GM18909 (cell line): ENCODE data around the gene TGM2.
A peak's percentile ranks its signal among the peaks of the same experiment; 100 is the strongest.
"Not testable (repeated sequence)": the region's sequence is repeated elsewhere in the genome, so short reads cannot be mapped to it uniquely, and the experiment has no call there.

Source experiments
- ATAC-seq: cut with Tn5 transposase; IDR thresholded peaks from one replicate; pipeline ENCODE4 v1.9.1; 2021; ENCODE audit warnings: mild to moderate bottlenecking; ENCODE audit not compliant: unreplicated experiment, poor library complexity

The TGM2 gene

GRCh38 chr20:38106461-38106860 lies 58.6 kb downstream of the TGM2 start:
- no peak for ATAC-seq

DNA sequence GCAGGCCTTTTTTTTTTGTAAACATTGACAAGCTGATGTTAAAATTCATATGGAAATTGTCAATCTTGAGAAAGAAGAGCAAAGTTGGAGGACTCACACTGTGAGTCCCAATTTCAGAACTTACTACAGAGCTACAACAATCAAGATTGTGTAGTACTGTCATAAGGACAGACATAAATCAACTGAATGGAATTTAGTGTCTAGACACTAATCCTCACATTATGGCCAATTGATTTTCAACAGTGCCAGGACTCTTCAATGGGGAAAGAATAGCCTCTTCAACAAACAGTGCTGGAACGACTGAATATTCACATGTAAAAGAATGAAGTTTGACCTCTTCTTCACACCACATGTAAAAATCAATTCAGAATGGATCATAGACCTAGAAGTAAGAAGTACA lies 60.8 kb downstream of the TGM2 start:
- no peak for ATAC-seq

GRCh38 chr20:38102206-38102605 lies 62.9 kb downstream of the TGM2 start:
- not testable (repeated sequence) for ATAC-seq

DNA sequence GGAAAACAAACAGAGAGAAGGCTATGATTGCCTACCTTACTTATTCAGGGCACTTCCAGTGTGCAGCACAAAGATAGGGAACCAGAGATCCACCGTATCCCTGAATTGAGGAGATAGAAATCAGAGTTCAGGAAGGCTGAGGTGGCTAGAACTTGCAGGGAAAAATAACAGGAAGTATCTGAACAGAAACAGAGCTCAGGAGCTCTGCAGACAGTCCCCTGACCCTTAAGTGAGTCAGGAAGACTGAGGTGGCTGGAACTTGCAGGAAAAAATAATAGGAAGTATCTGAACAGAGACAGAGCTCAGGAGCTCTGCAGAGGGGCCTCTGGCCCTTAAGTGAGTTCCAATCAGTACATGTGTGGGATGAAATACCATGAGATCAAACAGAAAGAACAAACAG lies 66.1 kb downstream of the TGM2 start:
- no peak for ATAC-seq

DNA sequence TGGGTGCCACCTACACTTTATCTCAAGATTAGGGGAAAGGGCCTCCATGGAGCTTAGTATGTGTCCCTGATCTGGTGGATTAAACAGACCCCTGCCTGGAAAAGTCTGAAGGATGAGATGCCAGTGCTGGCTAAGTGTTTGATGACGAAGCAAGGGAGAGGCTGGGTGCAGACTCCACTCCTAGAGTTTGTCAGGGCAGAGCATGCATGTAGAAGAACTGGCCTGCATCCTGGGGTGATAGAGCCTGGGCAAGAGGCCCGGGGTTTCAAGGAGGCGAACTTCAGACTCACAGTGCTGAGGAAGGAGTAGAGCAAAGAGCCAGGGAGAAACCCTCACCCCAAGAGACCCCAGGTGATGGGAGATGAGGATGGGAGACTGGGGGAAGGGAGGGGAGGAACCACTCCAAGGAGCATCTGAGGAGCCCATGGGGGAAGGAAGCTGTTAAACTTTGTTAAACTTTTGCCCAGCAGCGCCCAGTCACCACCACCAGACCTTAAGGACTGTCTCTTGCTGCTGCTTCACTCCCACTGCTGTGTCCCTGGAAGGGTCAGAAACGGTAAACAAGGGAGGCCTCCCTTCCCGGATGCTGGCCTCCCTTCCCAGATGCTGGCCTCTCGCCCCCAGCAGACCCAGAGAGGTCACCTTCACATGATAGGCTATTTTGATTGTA lies 69.9 kb downstream of the TGM2 start:
- no peak for ATAC-seq

GRCh38 chr20:38094373-38094891 lies 70.6 kb downstream of the TGM2 start:
- ATAC-seq = peak; percentile 68

- no peak for ATAC-seq
These were observed 71.4 kb downstream of the TGM2 start for GRCh38 chr20:38093641-38094077.

DNA sequence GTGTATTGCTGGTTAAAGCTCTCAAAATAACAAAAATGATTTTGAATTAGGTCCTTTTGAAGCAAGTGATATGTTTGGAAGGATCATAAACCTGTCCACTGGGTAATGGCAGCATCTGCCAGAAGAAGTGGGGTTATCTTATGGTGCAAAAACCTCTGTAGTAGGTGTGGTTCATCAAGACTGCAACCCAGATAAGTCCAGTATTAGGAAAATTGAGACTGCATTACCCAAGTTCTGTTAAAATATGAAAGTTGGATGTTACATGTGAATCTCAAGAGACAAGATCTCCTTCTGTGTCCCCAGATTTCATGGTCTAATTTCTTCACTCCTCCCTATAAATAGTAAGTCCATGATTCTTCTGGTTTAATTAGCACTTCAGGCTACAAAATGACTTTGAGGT lies 72.2 kb downstream of the TGM2 start:
- ATAC-seq = no peak

DNA sequence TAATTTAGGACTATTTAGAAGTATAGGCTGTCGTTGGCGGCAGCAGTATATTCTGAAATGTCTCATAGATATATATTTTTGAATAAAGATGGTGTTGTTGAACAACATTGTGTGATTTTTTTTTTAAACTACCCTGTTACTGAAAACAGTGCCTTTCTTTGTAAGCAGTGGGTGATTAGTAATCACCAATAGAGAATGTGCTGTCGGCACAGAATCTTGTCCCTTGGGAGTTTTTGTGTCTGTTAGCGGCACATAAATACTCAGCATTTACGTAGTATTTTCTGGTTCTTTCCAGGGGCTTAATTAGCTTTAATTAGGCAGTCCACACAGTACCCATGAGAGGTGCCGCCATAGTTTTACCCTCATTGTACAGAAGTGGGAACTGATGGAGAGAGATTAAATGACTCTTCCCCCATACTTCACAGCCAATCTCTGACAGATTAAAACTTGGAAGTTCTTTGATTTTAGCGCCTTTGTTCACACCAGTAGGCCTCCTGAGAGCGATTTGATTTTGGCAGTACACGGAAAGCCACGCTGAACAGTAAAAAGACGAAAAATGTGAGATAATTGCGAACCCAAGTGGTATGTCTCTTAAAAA lies 72.7 kb downstream of the TGM2 start:
- ATAC-seq = no peak

GRCh38 chr20:38091441-38092216 lies 73.4 kb downstream of the TGM2 start:
- ATAC-seq = no peak

DNA sequence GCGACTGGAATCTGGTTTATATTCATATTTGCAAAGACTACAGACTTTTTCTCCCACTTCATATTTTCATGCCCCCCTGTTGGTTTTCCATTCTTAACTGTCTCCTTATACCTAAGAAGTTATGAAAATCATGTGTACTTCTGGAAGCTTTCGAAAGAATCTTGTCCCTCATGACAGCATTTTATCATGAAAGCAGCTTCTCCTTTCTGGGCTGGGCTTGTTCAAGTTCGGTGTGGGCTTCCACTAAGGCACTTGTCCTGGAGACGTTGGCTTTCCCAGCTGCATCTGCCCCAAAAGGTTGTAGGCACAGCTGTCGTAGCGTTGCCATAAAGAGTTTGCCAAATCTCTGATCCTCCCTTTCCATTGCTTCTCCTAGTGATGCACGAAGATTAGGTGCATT lies 75.0 kb downstream of the TGM2 start:
- no peak for ATAC-seq

DNA sequence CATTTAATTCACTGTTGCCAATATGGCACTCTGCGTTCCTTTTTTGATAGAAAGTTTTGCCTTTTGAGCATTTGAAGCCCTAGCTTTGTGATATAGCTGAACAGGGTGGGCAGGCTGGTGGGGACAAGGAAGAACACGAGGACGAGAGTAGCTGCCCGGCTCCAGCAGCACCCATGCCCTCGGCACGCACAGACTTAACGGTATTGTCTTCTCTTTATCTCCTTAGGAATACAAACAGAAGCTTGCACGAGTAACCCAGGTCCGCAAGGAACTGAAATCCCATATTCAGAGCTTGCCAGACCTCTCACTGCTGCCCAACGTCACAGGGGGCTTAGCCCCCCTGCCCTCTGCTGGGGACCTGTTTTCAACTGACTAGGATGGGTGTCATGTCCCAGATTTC lies 75.6 kb downstream of the TGM2 start:
- ATAC-seq = no peak

DNA sequence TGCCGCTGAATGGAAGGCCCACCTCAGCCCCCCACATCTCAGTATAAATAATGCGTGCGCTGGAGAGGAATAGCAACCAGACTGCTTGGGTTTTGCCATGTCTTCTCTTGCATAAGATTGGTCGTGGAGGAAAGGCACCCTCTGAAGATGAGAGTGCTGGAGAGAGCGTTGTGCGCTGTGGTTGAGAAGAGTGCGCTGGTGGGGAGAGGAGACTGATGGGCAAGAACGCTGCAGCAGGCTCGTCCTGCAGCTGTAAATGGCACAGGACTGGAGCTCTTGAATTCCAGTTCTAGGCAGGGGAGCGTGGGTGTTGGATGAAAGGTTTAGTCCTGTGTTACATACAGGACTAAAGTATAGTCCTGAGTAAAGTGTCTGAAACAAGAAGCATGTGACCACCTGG lies 80.0 kb downstream of the TGM2 start:
- ATAC-seq = no peak

- ATAC-seq = no peak
These were observed 80.6 kb downstream of the TGM2 start for GRCh38 chr20:38084425-38084951.

GRCh38 chr20:38083338-38084048 lies 81.6 kb downstream of the TGM2 start:
- ATAC-seq = no peak

DNA sequence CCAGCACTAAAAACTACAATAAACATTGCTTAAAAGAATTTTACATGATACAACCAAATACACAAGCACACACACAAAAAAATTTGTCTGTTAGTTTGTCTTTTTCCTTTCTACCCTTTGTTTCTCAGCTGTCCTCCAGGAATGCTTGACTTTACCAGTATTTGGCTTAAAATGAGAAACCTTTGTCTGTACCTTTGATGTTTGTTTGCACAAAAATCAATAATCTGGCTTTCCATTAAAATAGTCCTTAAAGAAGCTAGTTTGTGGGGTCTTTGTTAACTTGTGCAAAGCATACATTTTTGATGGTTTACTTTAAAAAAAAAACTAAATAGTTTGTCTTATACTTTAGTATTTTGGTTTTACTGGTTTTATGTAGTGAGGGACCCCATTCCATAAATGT lies 82.2 kb downstream of the TGM2 start:
- no peak for ATAC-seq

DNA sequence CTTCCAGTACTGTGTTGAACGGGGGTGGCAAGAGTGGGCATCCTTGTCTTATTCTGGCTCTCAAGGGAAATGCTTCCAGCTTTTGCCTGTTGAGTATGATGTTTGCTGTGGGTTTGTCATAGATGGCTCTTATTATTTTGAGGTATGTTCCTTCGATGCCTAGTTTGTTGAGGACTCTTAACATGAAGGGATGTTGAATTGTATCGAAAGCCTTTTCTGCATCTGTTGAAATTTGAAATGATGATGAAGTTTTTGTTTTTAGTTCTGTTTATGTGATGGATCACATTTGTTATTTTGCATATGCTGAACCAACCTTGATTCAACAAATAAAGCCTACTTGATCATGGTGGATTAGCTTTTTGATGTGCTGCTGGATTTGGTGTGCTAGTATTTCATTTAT lies 83.5 kb downstream of the TGM2 start:
- ATAC-seq = no peak

DNA sequence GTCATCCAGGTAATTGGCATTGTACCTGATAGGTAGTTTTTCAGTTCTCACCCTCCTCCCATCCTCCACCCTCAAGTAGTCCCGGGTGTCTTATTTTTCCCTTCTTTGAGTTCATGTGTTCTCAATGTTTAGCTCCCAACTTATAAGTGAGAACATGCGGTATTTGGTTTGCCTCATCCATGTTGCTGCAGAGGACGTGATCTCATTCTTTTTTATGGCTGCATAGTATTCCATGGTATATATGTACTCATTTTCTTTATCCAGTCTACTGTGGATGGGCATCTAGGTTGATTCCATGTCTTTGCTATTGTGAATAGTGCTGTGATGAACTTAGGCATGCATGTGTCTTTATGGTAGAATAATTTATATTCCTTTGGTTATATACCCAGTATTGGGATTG lies 85.7 kb downstream of the TGM2 start:
- ATAC-seq = no peak

GRCh38 chr20:38078084-38078483 lies 87.0 kb downstream of the TGM2 start:
- no peak for ATAC-seq
